ENCODE measurements around the gene YIF1A.
"Not testable (repeated sequence)": the region's sequence is repeated elsewhere in the genome, so short reads cannot be mapped to it uniquely, and the experiment has no call there.

YIF1A gene

GRCh38 chr11:66284526-66285078, 4.3 kb downstream of the YIF1A start:
- DNase-seq, result no peak

- DNase-seq, result no peak
These were observed 5.4 kb downstream of the YIF1A start for GRCh38 chr11:66283461-66284105.

GRCh38 chr11:66282468-66283455, 6.2 kb downstream of the YIF1A start:
- DNase-seq, result peak; percentile 98

GRCh38 chr11:66281776-66282467, 7.0 kb downstream of the YIF1A start:
- DNase-seq, result no peak

GRCh38 chr11:66281001-66281400, 7.9 kb downstream of the YIF1A start:
- no peak for DNase-seq

GRCh38 chr11:66280428-66280827, 8.5 kb downstream of the YIF1A start:
- no peak for DNase-seq

- DNase-seq, result no peak
These were observed 9.7 kb downstream of the YIF1A start for GRCh38 chr11:66279092-66279734.

GRCh38 chr11:66278363-66279091, 10.4 kb downstream of the YIF1A start:
- DNase-seq, result no peak

- no peak for DNase-seq
These were observed 11.2 kb downstream of the YIF1A start, which contains the start of gene CNIH2 for GRCh38 chr11:66277471-66278362. TSS of gene CNIH2 (plus strand) at chr11:66278175. CDS start at chr11:66278457, 282 bp downstream.

GRCh38 chr11:66277064-66277463, 11.9 kb downstream of the YIF1A start:
- DNase-seq, result not testable (repeated sequence)

GRCh38 chr11:66276619-66277018, 12.3 kb downstream of the YIF1A start:
- not testable (repeated sequence) for DNase-seq

GRCh38 chr11:66275984-66276612, 12.8 kb downstream of the YIF1A start:
- DNase-seq, result no peak

- DNase-seq, result no peak
These were observed 13.5 kb downstream of the YIF1A start for GRCh38 chr11:66275396-66275795.

GRCh38 chr11:66274219-66274618, 14.7 kb downstream of the YIF1A start:
- no peak for DNase-seq

GRCh38 chr11:66272596-66272995, 16.3 kb downstream of the YIF1A start:
- no peak for DNase-seq

- no peak for DNase-seq
These were observed 17.1 kb downstream of the YIF1A start for GRCh38 chr11:66271816-66272215.

- DNase-seq, result peak; percentile 47
These were observed 19.7 kb downstream of the YIF1A start for GRCh38 chr11:66268952-66269905.

- DNase-seq, result peak; percentile 100
These were observed 20.5 kb downstream of the YIF1A start, which contains the start of gene RAB1B for GRCh38 chr11:66268244-66268951. TSS of gene RAB1B (plus strand) at chr11:66268639. CDS start at chr11:66268680, 41 bp downstream.
